Stimulated activated CD8-positive, alpha-beta memory T cell treated with anti-CD3 and anti-CD28 coated beads, Interleukin-12 subunit alpha, Interleukin-12 subunit beta, amount 100 ng/mL, for 24 hours (primary cell): Measurements from ENCODE around the gene DRGX.

Source experiments
- DNase-seq: peaks from one replicate; pipeline ENCODE4 v3.0.0-alpha.2; 2020; ENCODE audit errors: extremely low read depth

DRGX gene

GRCh38 chr10:49408519-49409306 lies 12.8 kb upstream of the DRGX start:
- DNase-seq: no peak

- peak; percentile 32 for DNase-seq
Observed at GRCh38 chr10:49407552-49408137, 11.8 kb upstream of the DRGX start.

- DNase-seq: no peak
Observed at GRCh38 chr10:49407151-49407550, 11.3 kb upstream of the DRGX start.

- DNase-seq: no peak
Observed at GRCh38 chr10:49404321-49404878, 8.5 kb upstream of the DRGX start.

- DNase-seq: no peak
Observed at GRCh38 chr10:49403363-49403762, 7.5 kb upstream of the DRGX start.

GRCh38 chr10:49400365-49400764 lies 4.5 kb upstream of the DRGX start:
- DNase-seq: no peak

GRCh38 chr10:49398986-49399385 lies 3.1 kb upstream of the DRGX start:
- DNase-seq: no peak

- peak; percentile 36 for DNase-seq
Observed at GRCh38 chr10:49398000-49398861, 2.3 kb upstream of the DRGX start.

GRCh38 chr10:49397036-49397999 lies 1.4 kb upstream of the DRGX start:
- DNase-seq: no peak

GRCh38 chr10:49396666-49396999 lies 744 bp upstream of the DRGX start:
- DNase-seq: no peak

GRCh38 chr10:49394933-49395740 lies 752 bp downstream of the DRGX start:
- DNase-seq: no peak

- no peak for DNase-seq
Observed at GRCh38 chr10:49393757-49394156, 2.1 kb downstream of the DRGX start.

GRCh38 chr10:49393301-49393700 lies 2.6 kb downstream of the DRGX start:
- DNase-seq: no peak

- DNase-seq: no peak
Observed at GRCh38 chr10:49389361-49389933, 6.4 kb downstream of the DRGX start.

GRCh38 chr10:49388161-49388560 lies 7.7 kb downstream of the DRGX start:
- DNase-seq: no peak

- no peak for DNase-seq
Observed at GRCh38 chr10:49387071-49387470, 8.8 kb downstream of the DRGX start.

GRCh38 chr10:49385939-49386922 lies 9.7 kb downstream of the DRGX start:
- DNase-seq: no peak

GRCh38 chr10:49384268-49384953 lies 11.5 kb downstream of the DRGX start:
- no peak for DNase-seq
